NCI-H2196 (cell line): ENCODE results near the gene MSI1.
A peak's percentile ranks its signal among the peaks of the same experiment; 100 is the strongest.

Experiments
- DNase-seq: peaks from one replicate; lab custom pipeline; 2025; ENCODE audit not compliant: unreplicated experiment; lab: John Stamatoyannopoulos, UW

The MSI1 gene

GRCh38 chr12:120368789-120369602, at the start of gene MSI1:
TSS of gene MSI1 (minus strand) at chr12:120369164. CDS start at chr12:120369091, 73 bp downstream.
- DNase-seq = no peak

- DNase-seq = no peak
Observed at GRCh38 chr12:120417917-120418580, 49.1 kb upstream of the MSI1 start.

- DNase-seq = no peak
Observed at GRCh38 chr12:120416490-120417216, 47.7 kb upstream of the MSI1 start.

- peak; percentile 29 for DNase-seq
Observed at GRCh38 chr12:120413901-120414695, 45.1 kb upstream of the MSI1 start.

- DNase-seq = no peak
Observed at GRCh38 chr12:120412421-120412820, 43.5 kb upstream of the MSI1 start.

- no peak for DNase-seq
Observed at GRCh38 chr12:120408771-120409170, 39.8 kb upstream of the MSI1 start.

- DNase-seq = no peak
Observed at GRCh38 chr12:120406553-120406952, 37.6 kb upstream of the MSI1 start.

- DNase-seq = no peak
Observed at GRCh38 chr12:120406069-120406468, 37.1 kb upstream of the MSI1 start.

GRCh38 chr12:120404271-120404670, 35.3 kb upstream of the MSI1 start:
- DNase-seq = no peak

- no peak for DNase-seq
Observed at GRCh38 chr12:120403869-120404268, 34.9 kb upstream of the MSI1 start.

- DNase-seq = no peak
Observed at GRCh38 chr12:120402217-120402616, 33.3 kb upstream of the MSI1 start.

GRCh38 chr12:120399531-120399930, 30.6 kb upstream of the MSI1 start:
- DNase-seq = no peak

GRCh38 chr12:120397824-120398540, 29.0 kb upstream of the MSI1 start:
- DNase-seq = no peak

- DNase-seq = peak; percentile 47
Observed at GRCh38 chr12:120394483-120395367, 25.8 kb upstream of the MSI1 start.

- no peak for DNase-seq
Observed at GRCh38 chr12:120390540-120391120, 21.7 kb upstream of the MSI1 start.

- DNase-seq = peak; percentile 68
Observed at GRCh38 chr12:120388691-120389481, 19.9 kb upstream of the MSI1 start.

GRCh38 chr12:120381752-120382419, 12.9 kb upstream of the MSI1 start:
- DNase-seq = no peak

- DNase-seq = no peak
Observed at GRCh38 chr12:120378036-120378435, 9.1 kb upstream of the MSI1 start.
